ENCODE results near the gene RNF145.

DNA sequence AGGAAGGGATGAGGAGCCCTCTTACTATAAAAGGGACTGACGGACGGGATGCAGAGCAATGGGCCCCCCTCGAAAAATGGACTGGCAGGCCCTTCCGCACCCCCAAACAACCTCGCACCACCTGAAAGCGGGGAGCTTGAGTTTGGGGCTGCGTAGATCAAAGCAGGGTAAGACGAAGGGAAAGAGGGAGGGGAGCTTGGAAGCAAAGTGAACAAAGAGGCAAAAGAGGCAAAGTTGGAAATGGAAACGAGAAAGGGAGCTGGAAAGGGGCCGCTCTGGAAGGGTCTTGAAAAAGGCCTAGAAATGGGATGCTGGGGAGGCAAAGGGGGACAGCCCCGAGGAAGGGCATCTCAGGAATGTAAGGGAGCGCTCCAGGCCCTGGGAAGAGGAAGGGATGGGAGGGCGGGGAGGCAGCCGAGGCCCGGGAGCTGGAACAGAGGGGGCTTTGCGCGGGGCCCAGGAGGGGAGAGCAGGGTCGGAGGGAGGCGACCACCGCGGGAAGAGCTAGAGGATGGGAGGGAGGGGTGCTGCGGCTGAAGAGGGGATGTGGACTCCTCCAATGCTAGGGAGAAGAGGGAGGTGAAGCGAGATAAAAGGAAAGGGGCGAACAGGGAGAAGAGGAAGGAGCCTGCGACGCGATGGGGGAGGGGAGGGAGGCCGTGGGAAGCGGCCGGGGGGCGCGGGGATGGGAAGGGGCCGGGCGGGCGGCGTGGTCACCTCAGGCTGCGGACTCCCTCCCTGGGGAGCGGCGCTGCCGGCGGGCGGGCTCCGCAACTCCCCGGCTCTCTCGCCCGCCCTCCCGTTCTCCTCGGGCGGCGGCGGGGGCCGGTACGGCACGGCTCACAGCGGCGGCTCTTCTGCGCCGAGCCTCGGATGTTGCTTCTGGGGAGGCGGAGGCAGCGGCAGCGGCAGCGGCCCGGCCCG, 577 bp downstream of the RNF145 start:
- TF ChIP-seq POLR2A (IDR thresholded peaks at IDR 0.05), result no peak
- no peak for TF ChIP-seq CTCF (IDR thresholded peaks at IDR 0.05)

All from esophagus squamous epithelium (tissue), 4 donors.